Right renal cortex interstitium (tissue), 3 donors: ENCODE measurements around the gene IP6K3. TPM values are rescaled to one million over a fixed set of nuclear protein-coding genes. Genes with fewer than 3 reads are reported as not detected.

Experiments used
- DNase-seq, 3 donors: peaks; one replicate each; pipeline ENCODE4 v3.0.0-alpha.2; 2013; ENCODE audit warnings: low read depth in 3 of 3, low spot score in 2 of 3
- polyA plus RNA-seq, 3 donors: library from polyadenylated mRNA; unstranded; fragments of 120-200 nt; gene quantifications; one replicate each; pipeline ENCODE4 v1.2.1, GENCODE V29; 2013; ENCODE audit not compliant: insufficient read length in 3 of 3

The IP6K3 gene
- polyA plus RNA-seq, 3 donors: 0.69 to 1.1 (median 0.83) TPM

- DNase-seq: no peak
These were observed 66.9 kb downstream of the IP6K3 start for GRCh38 chr6:33679761-33680160.

- no peak for DNase-seq
These were observed 67.7 kb downstream of the IP6K3 start for GRCh38 chr6:33678932-33679490.

- DNase-seq: no peak
These were observed 68.3 kb downstream of the IP6K3 start for GRCh38 chr6:33678233-33678931.

GRCh38 chr6:33677689-33678088 lies 69.0 kb downstream of the IP6K3 start:
- no peak for DNase-seq

GRCh38 chr6:33677143-33677660 lies 69.5 kb downstream of the IP6K3 start:
- no peak for DNase-seq

- no peak for DNase-seq
These were observed 70.1 kb downstream of the IP6K3 start for GRCh38 chr6:33676416-33677142.

- DNase-seq: no peak
These were observed 70.7 kb downstream of the IP6K3 start for GRCh38 chr6:33675968-33676367.

GRCh38 chr6:33673851-33674250 lies 72.9 kb downstream of the IP6K3 start:
- no peak for DNase-seq

- DNase-seq: no peak
These were observed 73.9 kb downstream of the IP6K3 start for GRCh38 chr6:33672808-33673207.

- no peak for DNase-seq
These were observed 75.0 kb downstream of the IP6K3 start for GRCh38 chr6:33671744-33672072.

Other genes starting within 250 kb of the IP6K3 start
- gene BAK1, start 166.6 kb downstream of the IP6K3 start, polyA plus RNA-seq: 10 to 100 TPM; 22.0 to 24.4 (median 23.7) TPM
- 1 to 10 TPM; 7.5 to 8.1 (median 7.6) TPM for gene ITPR3, start 125.6 kb downstream of the IP6K3 start, polyA plus RNA-seq
- gene UQCC2, start 35.2 kb downstream of the IP6K3 start, polyA plus RNA-seq: 10 to 100 TPM; 48.7 to 60.2 (median 60.2) TPM
- gene LEMD2, start 42.2 kb upstream of the IP6K3 start, polyA plus RNA-seq: 10 to 100 TPM; 60.8 to 66.6 (median 62.3) TPM
- 1 to 10 TPM; 1.4 to 2.9 (median 2.0) TPM for gene MLN, start 57.1 kb upstream of the IP6K3 start, polyA plus RNA-seq